HEK293 (cell line): ENCODE measurements around the gene NEURL2.

ENCODE experiments used
- CTCF ChIA-PET: fragments of 350-600 bp; formaldehyde crosslinking; extraction: SDS; loops from one replicate; lab custom pipeline; 2021; ENCODE audit warnings: antibody characterized with exemption; lab: Yijun Ruan, JAX
- POLR2A ChIA-PET: fragments of 300-600 bp; formaldehyde crosslinking; extraction: SDS; loops from one replicate; lab custom pipeline; 2020; ENCODE audit warnings: antibody characterized with exemption, inconsistent platforms; lab: Yijun Ruan, JAX
- H3K27ac ChIP-seq: fragments of 200-500 bp; sonication (Bioruptor generic); 2 replicates; pipeline ENCODE4 v1.5.1; 2014; ENCODE audit warnings: low read depth, low read length, control low read depth, inconsistent platforms; ENCODE audit errors: extremely low read depth
- H3K36me3 ChIP-seq, 2 experiments: fragments of 200-500 bp in 1 of 2; sonication (Bioruptor generic) in 1 of 2; 1 replicate in 1 of 2; 2 replicates in 1 of 2; pipeline ENCODE4 v1.5.1; 2014 to 2017; ENCODE audit warnings: inconsistent platforms in 2 of 2, low read length in 2 of 2; ENCODE audit not compliant: control insufficient read depth in 2 of 2, insufficient read depth in 1 of 2
- H3K4me1 ChIP-seq: fragments of 200-500 bp; sonication (Bioruptor generic); 2 replicates; pipeline ENCODE4 v1.5.1; 2014; ENCODE audit warnings: mild to moderate bottlenecking, low read length, inconsistent platforms; ENCODE audit not compliant: control insufficient read depth, insufficient read depth
- H3K4me3 ChIP-seq: 2 replicates; pipeline ENCODE4 v1.5.1; 2011; ENCODE audit warnings: low read depth, mild to moderate bottlenecking, control low read depth, low read length, moderate library complexity
- H3K9me3 ChIP-seq: fragments of 200-500 bp; sonication (Bioruptor generic); 2 replicates; pipeline ENCODE4 v1.5.1; 2014; ENCODE audit warnings: low read depth, low read length, inconsistent platforms; ENCODE audit not compliant: control insufficient read depth, insufficient read depth
- ATF2 ChIP-seq: fragments of 450-650 bp; formaldehyde crosslinking; IDR thresholded peaks from 2 replicates; pipeline ENCODE4 v1.5.1; 2016; ENCODE audit warnings: missing biosample characterization, missing genetic modification characterization, low read depth
- BCL11B ChIP-seq: fragments of 450-650 bp; formaldehyde crosslinking; IDR thresholded peaks from 2 replicates; pipeline ENCODE4 v1.5.1; 2016; ENCODE audit warnings: low read depth, missing biosample characterization, missing genetic modification characterization
- GFI1B ChIP-seq: fragments of 450-650 bp; formaldehyde crosslinking; IDR thresholded peaks from 2 replicates; pipeline ENCODE4 v1.5.1; 2016; ENCODE audit warnings: missing biosample characterization, missing genetic modification characterization
- HOXC10 ChIP-seq: sonication (generic); formaldehyde crosslinking; IDR thresholded peaks from 2 replicates; pipeline ENCODE4 v1.8.1; 2023; ENCODE audit warnings: mild to moderate bottlenecking, missing genetic modification reagents
- KLF8 ChIP-seq: fragments of 450-650 bp; formaldehyde crosslinking; IDR thresholded peaks from 2 replicates; pipeline ENCODE4 v1.5.1; 2016; ENCODE audit warnings: missing biosample characterization, missing genetic modification characterization
- MZF1 ChIP-seq: fragments of 450-650 bp; formaldehyde crosslinking; IDR thresholded peaks from 2 replicates; pipeline ENCODE4 v1.5.1; 2017; ENCODE audit warnings: missing biosample characterization, missing genetic modification characterization, borderline replicate concordance
- OSR2 ChIP-seq: fragments of 450-650 bp; formaldehyde crosslinking; IDR thresholded peaks from 2 replicates; pipeline ENCODE4 v1.5.1; 2016; ENCODE audit warnings: missing biosample characterization, missing genetic modification characterization
- OVOL3 ChIP-seq: fragments of 450-650 bp; formaldehyde crosslinking; IDR thresholded peaks from 2 replicates; pipeline ENCODE4 v1.5.1; 2016; ENCODE audit warnings: missing biosample characterization, missing genetic modification characterization
- REPIN1 ChIP-seq: fragments of 450-650 bp; formaldehyde crosslinking; IDR thresholded peaks from 2 replicates; pipeline ENCODE4 v1.5.1; 2017; ENCODE audit warnings: missing biosample characterization, missing genetic modification characterization, low read depth
- SCRT2 ChIP-seq: fragments of 450-650 bp; formaldehyde crosslinking; IDR thresholded peaks from 2 replicates; pipeline ENCODE4 v1.5.1; 2016; ENCODE audit warnings: missing biosample characterization, missing genetic modification characterization
- SETDB1 ChIP-seq: IDR thresholded peaks from one replicate; pipeline ENCODE4 v1.6.1; 2017; ENCODE audit warnings: mild to moderate bottlenecking, low read length, moderate library complexity, mixed read lengths; ENCODE audit not compliant: insufficient read length
- SP7 ChIP-seq: fragments of 450-650 bp; formaldehyde crosslinking; IDR thresholded peaks from 2 replicates; pipeline ENCODE4 v1.5.1; 2016; ENCODE audit warnings: missing biosample characterization, missing genetic modification characterization
- TCF7L2 ChIP-seq: IDR thresholded peaks from 2 replicates; pipeline ENCODE4 v1.6.1; 2011; ENCODE audit warnings: low read depth, mild to moderate bottlenecking, inconsistent platforms, low read length, moderate library complexity, borderline replicate concordance
- YY2 ChIP-seq: fragments of 450-650 bp; formaldehyde crosslinking; IDR thresholded peaks from 2 replicates; pipeline ENCODE4 v1.5.1; 2016; ENCODE audit warnings: missing biosample characterization, missing genetic modification characterization
- ZIC2 ChIP-seq: fragments of 450-650 bp; formaldehyde crosslinking; IDR thresholded peaks from 2 replicates; pipeline ENCODE4 v1.5.1; 2016; ENCODE audit warnings: missing biosample characterization, missing genetic modification characterization
- ZNF114 ChIP-seq: fragments of 450-650 bp; formaldehyde crosslinking; IDR thresholded peaks from 2 replicates; pipeline ENCODE4 v1.5.0; 2017; ENCODE audit warnings: missing biosample characterization, missing genetic modification characterization
- ZNF140 ChIP-seq: fragments of 450-650 bp; formaldehyde crosslinking; IDR thresholded peaks from 2 replicates; pipeline ENCODE4 v1.5.1; 2016; ENCODE audit warnings: missing biosample characterization, missing genetic modification characterization
- ZNF175 ChIP-seq: fragments of 450-650 bp; formaldehyde crosslinking; IDR thresholded peaks from 2 replicates; pipeline ENCODE4 v1.5.1; 2016; ENCODE audit warnings: missing biosample characterization, missing genetic modification characterization
- ZNF202 ChIP-seq: fragments of 450-650 bp; formaldehyde crosslinking; IDR thresholded peaks from 2 replicates; pipeline ENCODE4 v1.5.1; 2016; ENCODE audit warnings: missing biosample characterization, missing genetic modification characterization, borderline replicate concordance
- ZNF23 ChIP-seq: fragments of 450-650 bp; formaldehyde crosslinking; IDR thresholded peaks from 2 replicates; pipeline ENCODE4 v1.5.1; 2016; ENCODE audit warnings: missing biosample characterization, missing genetic modification characterization, borderline replicate concordance
- ZNF324 ChIP-seq: fragments of 450-650 bp; formaldehyde crosslinking; IDR thresholded peaks from 2 replicates; pipeline ENCODE4 v1.5.1; 2016; ENCODE audit warnings: missing biosample characterization, missing genetic modification characterization
- ZNF335 ChIP-seq: fragments of 450-650 bp; formaldehyde crosslinking; conservative IDR thresholded peaks from 2 replicates; pipeline ENCODE4 v1.5.1; 2016; ENCODE audit warnings: missing biosample characterization, missing genetic modification characterization
- ZNF362 ChIP-seq: fragments of 450-650 bp; formaldehyde crosslinking; IDR thresholded peaks from 2 replicates; pipeline ENCODE4 v1.5.1; 2016; ENCODE audit warnings: missing biosample characterization, missing genetic modification characterization
- ZNF366 ChIP-seq: fragments of 450-650 bp; formaldehyde crosslinking; conservative IDR thresholded peaks from 2 replicates; pipeline ENCODE4 v1.5.1; 2016; ENCODE audit warnings: missing biosample characterization, missing genetic modification characterization
- ZNF426 ChIP-seq: fragments of 450-650 bp; formaldehyde crosslinking; IDR thresholded peaks from 2 replicates; pipeline ENCODE4 v1.5.1; 2017; ENCODE audit warnings: missing biosample characterization, missing genetic modification characterization, mild to moderate bottlenecking, inconsistent platforms, moderate library complexity
- ZNF501 ChIP-seq: fragments of 450-650 bp; formaldehyde crosslinking; IDR thresholded peaks from 2 replicates; pipeline ENCODE4 v1.5.1; 2016; ENCODE audit warnings: missing biosample characterization, missing genetic modification characterization
- ZNF529 ChIP-seq: fragments of 450-650 bp; formaldehyde crosslinking; IDR thresholded peaks from 2 replicates; pipeline ENCODE4 v1.5.1; 2017; ENCODE audit warnings: missing genetic modification characterization, missing biosample characterization; ENCODE audit not compliant: insufficient replicate concordance
- ZNF560 ChIP-seq: fragments of 450-650 bp; formaldehyde crosslinking; IDR thresholded peaks from 2 replicates; pipeline ENCODE4 v1.5.1; 2017; ENCODE audit warnings: missing biosample characterization, missing genetic modification characterization, borderline replicate concordance
- ZNF629 ChIP-seq: fragments of 450-650 bp; formaldehyde crosslinking; IDR thresholded peaks from 2 replicates; pipeline ENCODE4 v1.5.1; 2017; ENCODE audit warnings: missing biosample characterization, missing genetic modification characterization
- ZNF654 ChIP-seq: fragments of 450-650 bp; formaldehyde crosslinking; IDR thresholded peaks from 2 replicates; pipeline ENCODE4 v1.5.1; 2016; ENCODE audit warnings: low read depth, missing biosample characterization, missing genetic modification characterization
- ZNF658 ChIP-seq: fragments of 450-650 bp; formaldehyde crosslinking; IDR thresholded peaks from 2 replicates; pipeline ENCODE4; 2016; ENCODE audit warnings: missing biosample characterization, missing genetic modification characterization
- ZXDB ChIP-seq: fragments of 450-650 bp; formaldehyde crosslinking; IDR thresholded peaks from 2 replicates; pipeline ENCODE4 v1.5.1; 2016; ENCODE audit warnings: missing biosample characterization, missing genetic modification characterization
- TF ChIP-seq, protein P1 (sequence below): fragments of 450-650 bp; formaldehyde crosslinking; IDR thresholded peaks from 2 replicates; pipeline ENCODE4 v1.5.1; 2017; ENCODE audit warnings: missing biosample characterization, missing genetic modification characterization

NEURL2 gene

GRCh38 chr20:45937765-45938164 lies 46.8 kb upstream of the NEURL2 start (continued):
- TF ChIP-seq KLF8 (tag by site-specific recombination) (0 out of 2 replicates have a peak, but pooled peaks have one; percentile 55), ZNF629 (peak; percentile 93), OVOL3 (tag by site-specific recombination) (no peak), ZNF426 (tag by site-specific recombination) (no peak)
- TF ChIP-seq, all 188 proteins: peak for 19

DNA sequence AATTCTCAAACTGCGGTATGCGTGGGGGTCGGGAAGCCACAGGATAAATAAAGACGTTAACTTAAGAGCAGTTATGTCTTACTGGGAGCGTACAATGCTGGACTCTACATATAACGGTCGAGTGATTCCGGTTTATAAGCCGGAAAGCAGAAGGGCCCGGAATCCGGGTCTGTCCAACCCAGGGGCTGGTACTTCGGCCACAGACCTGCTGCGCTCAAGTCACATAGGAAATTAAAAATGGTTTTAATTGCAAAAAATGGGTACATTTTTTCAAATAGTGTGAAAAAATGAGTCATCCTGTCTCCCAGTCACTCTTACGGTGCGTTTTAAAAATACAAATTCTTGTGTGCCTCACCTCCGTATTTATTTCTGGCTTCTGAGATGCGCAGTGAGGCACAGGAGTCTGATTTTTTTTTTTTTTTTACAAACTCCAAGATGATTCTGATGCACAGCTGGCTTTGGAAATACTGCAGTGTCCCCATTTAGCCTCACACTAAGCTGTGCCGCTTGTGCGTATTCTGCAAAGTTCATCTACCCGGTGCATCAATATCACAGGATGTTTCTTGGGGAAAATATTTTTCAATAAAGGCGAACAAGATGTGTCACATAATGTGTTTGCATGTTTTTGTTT lies 44.5 kb upstream of the NEURL2 start:
- H3K4me1 ChIP-seq = peaks cover 9% of the 10 kb centered on the region
- H3K9me3 ChIP-seq = no peaks in the 10 kb centered on the region
- CTCF ChIA-PET = interaction anchor here (0.8 to 3.3 kb wide), 2 partner anchors 29 to 34 kb away, joined by 3 to 18 read pairs; no protein-coding TSS in a partner anchor
- POLR2A ChIA-PET = interaction anchor here (0.6 to 3.4 kb wide), 28 partner anchors 8 to 878 kb away, joined by 3 to 28 read pairs (median 5); partner anchors contain the start of genes ACOT8, CTSA, DNTTIP1 and NEURL2
- peaks cover 0 to 30% of the 10 kb centered on the region in 2 experiments; a peak in 1 of 3 replicates for H3K36me3 ChIP-seq
- H3K4me3 ChIP-seq = peak overlapping the region; percentile 58
- H3K27ac ChIP-seq = 0 out of 2 replicates have a peak overlapping the region, but pooled peaks have one; percentile 42
- TF ChIP-seq ZNF324 (tag by site-specific recombination) = no peak; the same call in 1 of the 2 replicates
- TF ChIP-seq, protein P1, sequence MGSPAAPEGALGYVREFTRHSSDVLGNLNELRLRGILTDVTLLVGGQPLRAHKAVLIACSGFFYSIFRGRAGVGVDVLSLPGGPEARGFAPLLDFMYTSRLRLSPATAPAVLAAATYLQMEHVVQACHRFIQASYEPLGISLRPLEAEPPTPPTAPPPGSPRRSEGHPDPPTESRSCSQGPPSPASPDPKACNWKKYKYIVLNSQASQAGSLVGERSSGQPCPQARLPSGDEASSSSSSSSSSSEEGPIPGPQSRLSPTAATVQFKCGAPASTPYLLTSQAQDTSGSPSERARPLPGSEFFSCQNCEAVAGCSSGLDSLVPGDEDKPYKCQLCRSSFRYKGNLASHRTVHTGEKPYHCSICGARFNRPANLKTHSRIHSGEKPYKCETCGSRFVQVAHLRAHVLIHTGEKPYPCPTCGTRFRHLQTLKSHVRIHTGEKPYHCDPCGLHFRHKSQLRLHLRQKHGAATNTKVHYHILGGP (tag by site-specific recombination) = no peak
- TF ChIP-seq ZNF654 (tag by site-specific recombination) = no peak
- TF ChIP-seq HOXC10 = no peak
- TF ChIP-seq ZNF335 (tag by site-specific recombination) = peak; percentile 47
- no peak for TF ChIP-seq ZNF529
- no peak for TF ChIP-seq ZNF175
- TF ChIP-seq ZIC2 (tag by site-specific recombination) = 0 out of 2 replicates have a peak, but pooled peaks have one; percentile 35
- peak; percentile 30 for TF ChIP-seq ZXDB (tag by site-specific recombination)
- TF ChIP-seq REPIN1 (tag by site-specific recombination) = no peak
- peak; percentile 12; the same call in 1 of the 2 replicates for TF ChIP-seq SP7
- no peak for TF ChIP-seq ZNF114 (tag by site-specific recombination)
- no peak for TF ChIP-seq MZF1 (tag by site-specific recombination)
- TF ChIP-seq OVOL3 (tag by site-specific recombination) = peak; percentile 83
- TF ChIP-seq ZNF202 = no peak
- TF ChIP-seq ZNF366 (tag by site-specific recombination) = no peak
- no peak for TF ChIP-seq TCF7L2
- TF ChIP-seq ZNF560 (tag by site-specific recombination) = no peak
- TF ChIP-seq ZNF658 (tag by site-specific recombination) = no peak
- TF ChIP-seq SCRT2 (tag by site-specific recombination) = no peak
- TF ChIP-seq ZNF501 = no peak
- TF ChIP-seq ZNF362 (tag by site-specific recombination) = peak; percentile 81
- no peak for TF ChIP-seq YY2 (tag by site-specific recombination)
- TF ChIP-seq ZNF629 = peak; percentile 26; the same call in 1 of the 2 replicates
- TF ChIP-seq GFI1B = 0 out of 2 replicates have a peak, but pooled peaks have one; percentile 21
- no peak for TF ChIP-seq ZNF140 (tag by site-specific recombination)
- TF ChIP-seq ZNF23 (tag by site-specific recombination) = no peak
- no peak for TF ChIP-seq ATF2 (tag by site-specific recombination)
- peak; percentile 41 for TF ChIP-seq OSR2 (tag by site-specific recombination)
- no peak for TF ChIP-seq SETDB1
- TF ChIP-seq BCL11B = no peak
